Sciatic nerve (tissue), 2 donors: ENCODE data around the gene GPR152. TPM values are rescaled to one million over a fixed set of nuclear protein-coding genes. Genes with fewer than 3 reads are reported as not detected.
A peak's percentile ranks its signal among the peaks of the same experiment; 100 is the strongest.

ENCODE experiments used
- ATAC-seq: fragments of 200-7000 bp; cut with Tn5 transposase; one replicate; pipeline ENCODE4 v1.9.1; 2020; ENCODE audit warnings: mild to moderate bottlenecking, moderate library complexity
- DNase-seq: peaks from one replicate; pipeline ENCODE4 v3.0.0-alpha.2; 2020; ENCODE audit warnings: low spot score
- intact Hi-C: fragments of 100-400 bp; cut with DNase I; formaldehyde crosslinking; loops from one replicate; pipeline ENCODE4 v1.14.2; 2022
- total RNA-seq: library from RNA; stranded (reverse); fragmentation: NEBNext Ultra II Directional; extraction: Animal tissue kit (Norgen Biotek cat#: 25700); gene quantifications from one replicate; pipeline ENCODE4 v1.2.1, GENCODE V29; 2021
- donor health status: DM: no; HTN: no; CAD: no.
- donor health status: DM: no; HTN: no; CAD: no.

The GPR152 gene
- total RNA-seq, 1 donor from 2014 or later: not detected

DNA sequence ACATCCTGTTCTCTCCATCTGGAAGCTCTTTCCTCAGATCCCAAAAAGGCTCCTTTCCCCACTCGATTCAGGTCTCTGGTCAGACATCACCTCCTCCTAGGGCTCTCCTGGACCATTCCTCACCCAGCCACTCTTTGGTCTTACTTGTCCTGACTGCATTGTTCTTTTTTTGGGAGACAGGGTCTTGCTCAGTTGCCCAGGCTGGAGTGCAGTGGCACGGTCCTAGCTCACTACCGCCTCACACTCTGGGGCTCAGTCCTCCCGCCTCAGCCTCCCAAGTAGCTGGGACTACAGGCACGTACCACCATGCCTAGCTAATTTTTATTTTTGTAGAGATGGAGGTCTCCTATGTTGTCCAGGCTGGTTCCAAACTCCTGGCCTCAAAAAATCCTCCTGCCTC, 7.0 kb downstream of the GPR152 start:
- no peak for ATAC-seq
- intact Hi-C loops: no loop called here
- DNase-seq: no peak

DNA sequence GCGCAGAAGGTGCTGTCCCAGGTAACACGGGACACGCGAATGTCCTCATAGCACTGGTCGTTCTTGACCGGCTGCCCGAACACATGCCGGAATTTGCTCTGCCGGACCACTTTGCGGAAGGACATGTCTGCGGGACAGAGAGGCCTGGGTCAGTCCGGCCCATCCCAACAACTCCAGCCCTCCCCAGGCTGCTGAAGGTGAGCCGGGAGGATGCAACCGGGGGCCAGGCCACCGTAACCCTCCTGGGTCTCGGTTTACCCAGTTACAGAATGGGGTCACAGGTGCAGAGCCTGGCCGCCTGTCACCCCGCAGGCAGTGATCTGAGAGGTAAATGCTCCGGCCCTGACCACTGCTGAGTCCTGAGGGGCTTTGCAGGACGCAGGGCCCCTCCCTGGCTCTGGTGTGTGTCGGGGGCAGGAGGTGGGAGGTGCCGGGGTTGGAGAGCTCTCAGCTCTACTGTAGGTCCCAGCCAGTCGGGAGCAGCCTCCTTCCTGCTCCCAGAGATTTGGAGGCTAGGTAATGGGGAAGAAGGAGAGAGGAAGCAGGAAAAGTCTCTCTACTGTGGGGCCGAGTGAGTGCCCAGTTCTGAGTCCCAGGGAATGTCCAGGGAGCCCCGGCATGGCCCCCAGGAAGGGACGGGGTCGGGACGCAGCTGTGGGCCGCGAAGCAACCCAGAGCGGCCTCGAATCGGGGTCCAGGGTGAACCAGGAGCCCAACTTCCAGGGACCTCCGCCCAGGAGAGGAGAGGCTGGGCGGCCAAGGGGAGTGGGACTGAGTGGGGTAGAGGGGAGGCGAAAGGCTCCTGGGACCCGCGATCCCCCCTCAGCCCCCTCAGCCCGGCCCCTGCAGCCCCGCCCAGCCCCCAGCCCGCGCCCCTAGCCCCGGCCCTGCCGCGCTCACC, 9.8 kb downstream of the GPR152 start:
- no peak for DNase-seq
- ATAC-seq: no peak
- intact Hi-C loops: no loop called here

DNA sequence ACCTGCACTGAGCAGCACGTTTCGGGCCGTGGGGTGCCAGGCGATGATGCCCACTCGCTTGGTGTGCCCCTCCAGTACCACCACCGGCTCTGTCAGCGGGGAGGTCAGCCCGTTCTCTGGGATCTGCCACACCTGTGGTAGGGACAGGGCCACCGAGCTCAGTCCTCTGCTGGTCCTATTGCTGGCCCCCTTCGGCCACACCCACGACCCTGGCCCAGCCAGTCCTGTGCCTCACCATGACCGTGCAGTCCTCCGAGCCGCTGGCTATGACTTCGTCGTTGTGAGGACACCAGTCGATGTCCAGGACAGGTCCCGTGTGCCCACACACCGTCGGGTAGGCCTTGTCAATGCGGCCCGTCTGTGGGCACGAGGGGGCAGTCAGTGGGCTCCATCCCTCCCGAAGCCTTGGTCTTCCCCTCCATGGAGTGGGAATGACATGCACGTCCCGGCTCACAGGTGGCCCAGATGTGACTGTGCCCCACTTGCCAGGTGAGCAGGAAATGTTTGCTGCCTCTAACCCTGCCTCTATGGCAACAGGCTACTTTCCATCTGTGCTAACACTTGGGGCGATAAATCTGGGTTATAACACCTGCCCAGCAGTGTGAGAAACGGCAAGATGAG, 10.7 kb downstream of the GPR152 start:
- DNase-seq (no peak), ATAC-seq (no peak)
- intact Hi-C loops: no loop called here

DNA sequence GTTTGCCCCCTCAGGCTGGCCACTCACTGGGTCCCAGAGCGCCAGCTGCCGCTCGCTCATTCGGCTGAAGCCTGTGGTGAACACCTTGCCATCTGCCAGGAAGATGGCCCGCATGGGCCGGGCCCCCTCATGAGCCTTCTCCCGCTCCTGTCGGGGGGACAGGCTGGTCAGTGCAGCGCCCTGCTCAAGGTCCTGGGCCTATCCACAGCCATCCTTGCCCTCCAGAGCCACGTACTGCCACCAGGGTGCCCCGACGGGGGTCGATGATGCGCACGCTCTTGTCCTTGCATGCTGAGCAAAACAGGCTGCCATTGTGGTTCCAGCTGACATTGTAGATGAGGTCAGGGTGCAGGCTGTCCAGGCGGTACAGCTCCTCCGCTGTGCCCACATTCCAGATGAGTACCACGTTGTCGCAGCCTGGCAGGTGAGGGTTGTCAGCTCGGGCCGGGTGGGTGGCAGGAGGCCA, 11.4 kb downstream of the GPR152 start:
- ATAC-seq: no peak
- DNase-seq: no peak
- intact Hi-C loops: no loop called here

- no peak for ATAC-seq
- intact Hi-C loops: no loop called here
- no peak for DNase-seq
These were observed 12.1 kb downstream of the GPR152 start for GRCh38 chr11:67440229-67441097.

- no peak for ATAC-seq
- intact Hi-C loops: no loop called here
- DNase-seq: peak; percentile 75
These were observed 13.0 kb downstream of the GPR152 start for GRCh38 chr11:67439321-67440228.

- ATAC-seq (no peak), DNase-seq (peak; percentile 59)
- intact Hi-C loops: no loop called here
These were observed 14.2 kb downstream of the GPR152 start for GRCh38 chr11:67438158-67438902.

- DNase-seq (no peak), ATAC-seq (no peak)
- intact Hi-C loops: no loop called here
These were observed 14.7 kb downstream of the GPR152 start for GRCh38 chr11:67437809-67438157.

DNA sequence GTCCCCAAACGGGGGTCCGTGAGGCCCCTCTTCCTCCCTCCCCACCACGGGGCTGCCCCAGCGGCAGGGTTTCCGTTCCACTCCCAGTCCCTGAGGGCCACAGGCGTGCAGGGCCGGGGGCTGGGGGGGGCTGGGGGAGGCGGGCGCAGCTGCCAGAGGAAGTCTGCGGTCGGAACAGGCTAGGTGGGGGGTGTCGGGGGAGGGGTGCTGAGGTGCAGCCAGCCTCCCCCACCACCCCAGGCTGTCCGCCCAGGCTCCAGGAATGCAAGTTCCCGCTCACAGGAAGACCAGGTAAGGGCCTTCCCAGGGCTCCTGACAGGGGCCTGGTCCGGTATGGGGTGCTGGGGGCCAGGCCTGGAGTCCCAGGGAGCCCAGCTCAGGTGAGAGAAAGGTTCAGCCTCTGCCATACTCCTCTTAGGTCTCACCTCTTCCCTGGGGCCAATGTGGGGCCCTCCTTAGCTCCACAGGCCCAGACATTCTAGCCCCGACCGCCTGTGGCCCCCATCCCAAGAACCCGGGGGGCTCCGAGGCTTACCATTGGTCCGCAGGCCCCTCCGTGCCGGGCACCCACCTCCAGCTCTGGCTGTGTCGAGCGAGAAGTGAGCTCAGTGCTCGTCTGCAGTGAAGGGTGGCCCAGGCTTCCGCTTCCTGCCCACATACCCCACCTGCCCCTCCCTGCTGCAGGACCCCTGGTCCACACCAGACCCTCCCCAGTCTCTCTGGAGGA, 15.3 kb downstream of the GPR152 start, which contains the start of gene PTPRCAP:
TSS of gene PTPRCAP (minus strand) at position 601 of the 727 bp plus-strand sequence. CDS start at position 538, 63 bp downstream.
- ATAC-seq: no peak
- no peak for DNase-seq
- intact Hi-C loops: no loop called here

- intact Hi-C loops: no loop called here
- ATAC-seq (no peak), DNase-seq (no peak)
These were observed 16.0 kb downstream of the GPR152 start for GRCh38 chr11:67436459-67437081.

GRCh38 chr11:67435727-67436458, 16.6 kb downstream of the GPR152 start:
- intact Hi-C loops: no loop called here
- no peak for ATAC-seq
- DNase-seq: no peak

- intact Hi-C loops: no loop called here
- DNase-seq: no peak
- no peak for ATAC-seq
These were observed 17.4 kb downstream of the GPR152 start for GRCh38 chr11:67435031-67435726.

DNA sequence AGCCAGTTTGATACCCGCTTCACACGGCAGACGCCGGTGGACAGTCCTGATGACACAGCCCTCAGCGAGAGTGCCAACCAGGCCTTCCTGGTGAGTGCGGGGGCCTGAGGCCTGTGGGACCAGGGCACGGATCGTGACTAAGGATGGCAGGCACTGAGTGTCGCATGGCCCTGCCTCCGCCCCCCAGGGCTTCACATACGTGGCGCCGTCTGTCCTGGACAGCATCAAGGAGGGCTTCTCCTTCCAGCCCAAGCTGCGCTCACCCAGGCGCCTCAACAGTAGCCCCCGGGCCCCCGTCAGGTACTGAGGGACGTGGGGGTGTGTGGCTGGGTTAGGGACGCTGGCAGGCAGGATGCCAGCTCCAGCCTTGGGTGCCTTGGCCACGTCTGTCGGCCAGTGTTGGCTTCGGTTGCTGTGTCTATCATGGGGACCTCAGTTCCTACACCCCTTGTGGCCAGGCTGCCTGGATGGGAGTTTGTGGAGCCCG, 18.1 kb downstream of the GPR152 start:
- no peak for DNase-seq
- intact Hi-C loops: no loop called here
- no peak for ATAC-seq

DNA sequence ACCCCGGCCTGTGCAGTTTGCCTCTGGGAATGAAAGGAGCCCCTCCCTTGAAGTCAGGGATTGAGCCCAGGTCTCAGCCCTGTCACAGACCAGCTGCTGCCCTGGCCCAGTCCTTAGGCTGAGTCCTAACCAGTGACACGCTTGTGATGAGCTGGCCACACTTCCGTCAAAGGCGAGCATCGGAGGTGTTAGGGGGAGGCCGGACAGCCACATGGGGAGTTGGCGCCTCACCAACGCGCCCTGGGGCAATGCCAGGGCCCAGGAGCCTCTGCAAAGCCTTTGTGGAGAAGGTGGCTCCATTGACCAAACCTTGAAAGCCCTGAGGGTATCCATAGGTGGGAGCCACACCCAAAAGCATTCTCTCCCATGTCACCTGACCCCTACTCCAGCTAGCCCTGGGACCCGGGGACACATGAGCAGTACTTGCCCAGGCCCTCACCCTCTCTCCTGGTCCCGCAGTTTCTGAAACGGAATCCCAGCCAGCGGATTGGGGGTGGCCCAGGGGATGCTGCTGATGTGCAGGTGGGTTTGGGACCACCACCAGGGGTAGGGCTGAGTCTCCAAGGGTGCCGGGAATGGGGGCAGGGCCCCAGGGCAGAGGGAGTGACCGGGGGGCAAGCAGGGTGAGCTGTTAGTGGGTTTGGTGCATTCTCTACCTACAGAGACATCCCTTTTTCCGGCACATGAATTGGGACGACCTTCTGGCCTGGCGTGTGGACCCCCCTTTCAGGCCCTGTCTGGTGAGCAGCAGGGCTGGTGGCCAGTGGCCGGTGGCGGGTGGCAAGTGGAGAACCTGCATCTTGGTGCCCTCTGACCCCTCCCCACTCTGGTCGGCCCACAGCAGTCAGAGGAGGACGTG, 18.8 kb downstream of the GPR152 start:
- intact Hi-C loops: no loop called here
- no peak for DNase-seq
- ATAC-seq: no peak
